NCI-H748 (cell line): Measurements from ENCODE around the gene ODF4.
A peak's percentile ranks its signal among the peaks of the same experiment; 100 is the strongest.
"Not testable (repeated sequence)": the region's sequence is repeated elsewhere in the genome, so short reads cannot be mapped to it uniquely, and the experiment has no call there.

Experiments used
- DNase-seq: peaks from one replicate; lab custom pipeline; 2025; ENCODE audit not compliant: unreplicated experiment; lab: John Stamatoyannopoulos, UW

ODF4 gene

DNA sequence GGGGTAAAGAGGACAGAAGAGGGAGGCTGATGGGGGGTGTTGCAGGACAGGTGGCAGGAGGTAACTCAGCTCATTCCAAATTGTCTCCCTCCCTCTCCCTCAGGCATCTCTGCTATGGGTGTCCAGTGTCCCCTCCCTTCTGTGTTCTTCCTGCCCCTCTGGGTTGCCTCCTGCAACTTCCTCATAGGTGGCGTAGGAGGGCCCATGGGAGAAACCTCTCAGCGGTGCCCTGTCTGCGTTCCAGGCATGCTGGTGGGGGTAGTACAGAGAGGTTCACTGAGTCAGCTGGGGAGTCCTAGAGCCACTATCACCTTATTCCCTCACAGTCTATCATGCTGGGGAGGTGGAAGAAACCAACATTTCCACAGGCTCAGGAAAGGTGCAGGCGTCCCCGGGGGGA, 14.7 kb upstream of the ODF4 start:
- no peak for DNase-seq

DNA sequence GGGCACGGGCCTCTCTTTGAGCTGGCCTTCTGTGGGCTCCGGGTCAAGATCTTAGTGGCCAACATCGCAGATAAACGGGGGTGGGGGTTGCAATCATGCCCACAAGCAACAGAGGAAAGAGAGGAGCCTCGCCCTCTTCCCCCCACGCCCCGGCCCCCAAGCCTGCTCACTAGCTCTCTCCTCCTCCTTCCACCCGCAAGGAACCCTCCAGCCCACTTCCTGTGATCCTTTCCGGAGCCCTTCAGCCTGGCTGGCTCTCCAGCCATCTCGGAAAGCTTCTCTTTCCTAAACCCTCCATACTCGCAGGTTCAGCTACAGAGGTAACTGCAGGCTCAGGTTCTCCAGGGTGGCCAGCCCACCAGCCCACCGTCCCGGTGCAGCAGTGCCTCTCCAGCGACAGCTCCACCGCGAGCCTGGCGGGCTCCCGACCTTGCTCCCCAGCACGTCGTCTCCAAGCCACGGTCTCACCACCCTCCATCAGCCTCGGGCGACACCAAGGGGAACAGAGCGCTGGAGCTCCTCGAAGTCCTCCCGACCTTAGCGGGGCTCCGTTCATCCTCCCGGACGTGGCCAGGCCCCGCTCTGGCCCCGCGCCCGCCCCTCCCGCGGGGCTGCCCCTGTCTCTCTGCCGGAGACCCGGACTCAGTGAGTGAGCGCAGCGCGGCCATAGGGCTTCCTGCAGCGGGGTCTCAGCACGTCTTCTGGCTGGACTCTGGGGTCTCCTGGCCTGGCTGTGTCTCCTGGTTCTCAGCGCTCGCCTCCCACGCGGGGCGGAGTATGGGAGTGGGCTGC, 12.9 kb upstream of the ODF4 start:
- peak; percentile 74 for DNase-seq

GRCh38 chr17:8327303-8327649, 12.4 kb upstream of the ODF4 start:
- no peak for DNase-seq

DNA sequence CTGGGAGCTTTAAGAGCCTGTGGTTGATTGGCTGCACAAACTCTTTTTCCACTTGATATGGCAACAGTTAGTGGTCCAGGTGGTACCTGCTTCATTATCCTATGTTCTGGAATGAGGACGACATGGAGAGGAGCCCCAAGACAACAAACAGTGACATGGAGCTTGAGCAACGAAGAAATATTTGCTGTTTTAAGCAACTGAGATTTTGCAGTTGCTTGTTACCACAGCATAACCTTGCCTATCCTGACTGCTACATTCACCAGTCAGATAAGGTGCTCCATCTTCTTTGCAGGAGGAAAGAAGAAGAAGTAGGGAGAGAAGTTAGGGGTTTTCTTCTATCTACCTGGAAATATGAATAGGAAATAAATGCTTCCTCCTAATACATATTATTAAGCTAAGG, 7.5 kb upstream of the ODF4 start:
- no peak for DNase-seq

DNA sequence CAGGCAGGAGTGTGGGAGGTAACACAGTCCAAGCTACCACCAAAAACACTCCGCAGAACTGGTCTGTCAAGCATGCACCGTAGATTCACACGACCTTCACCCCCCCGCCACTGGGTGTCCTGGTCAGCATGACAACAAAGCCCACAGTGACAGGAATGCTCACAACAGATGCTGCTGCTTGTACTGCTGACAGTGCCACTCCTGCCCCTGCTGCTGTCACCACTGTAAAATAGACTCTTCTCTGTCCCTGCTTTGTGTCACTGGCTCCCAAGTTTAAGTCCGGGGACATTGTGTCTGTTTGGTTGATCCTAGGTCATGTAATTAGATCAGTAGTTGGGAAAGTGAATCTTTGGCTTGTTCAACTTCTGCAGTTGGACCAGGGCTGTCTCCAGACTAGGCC, 7.0 kb upstream of the ODF4 start:
- DNase-seq, result peak; percentile 62

DNA sequence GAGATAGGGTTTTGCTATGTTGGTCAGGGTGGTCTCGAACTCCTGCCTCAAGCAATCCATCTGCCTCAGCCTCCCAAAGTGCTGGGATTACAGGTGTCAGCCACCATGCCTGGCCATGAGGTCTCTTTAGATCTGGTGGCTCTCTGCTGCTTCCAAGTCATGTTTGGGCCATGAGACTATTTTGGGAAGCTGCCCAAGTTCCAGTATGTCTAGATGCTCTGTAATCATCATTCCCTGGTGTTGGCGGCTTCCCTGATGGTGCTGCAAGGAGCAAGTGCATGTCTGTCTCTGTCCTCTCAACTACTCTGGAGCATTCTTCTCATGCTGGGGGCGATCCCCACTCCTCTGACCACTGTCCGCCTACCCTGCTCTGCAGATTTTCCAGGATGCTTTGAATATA, 6.4 kb upstream of the ODF4 start:
- no peak for DNase-seq

GRCh38 chr17:8337802-8338752, 1.6 kb upstream of the ODF4 start:
- DNase-seq, result no peak

DNA sequence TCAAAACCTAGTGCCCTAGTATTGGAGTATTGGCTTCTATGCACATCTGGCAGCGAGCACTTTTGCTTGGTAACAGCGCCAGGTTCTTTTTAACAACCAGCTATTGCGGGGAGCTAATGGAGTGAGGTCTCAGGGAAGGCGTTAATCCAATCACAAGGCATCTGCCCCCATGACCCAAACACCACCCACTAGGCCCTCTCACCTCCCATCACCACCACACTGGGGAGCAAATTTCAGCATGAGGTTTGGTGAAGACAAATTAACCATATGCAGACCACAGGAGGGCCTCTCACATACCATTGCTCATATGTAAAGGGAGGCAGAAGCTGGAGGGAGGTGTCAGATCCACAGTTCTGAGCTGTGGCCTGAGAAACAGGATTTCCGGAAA, 893 bp upstream of the ODF4 start:
- DNase-seq, result no peak

DNA sequence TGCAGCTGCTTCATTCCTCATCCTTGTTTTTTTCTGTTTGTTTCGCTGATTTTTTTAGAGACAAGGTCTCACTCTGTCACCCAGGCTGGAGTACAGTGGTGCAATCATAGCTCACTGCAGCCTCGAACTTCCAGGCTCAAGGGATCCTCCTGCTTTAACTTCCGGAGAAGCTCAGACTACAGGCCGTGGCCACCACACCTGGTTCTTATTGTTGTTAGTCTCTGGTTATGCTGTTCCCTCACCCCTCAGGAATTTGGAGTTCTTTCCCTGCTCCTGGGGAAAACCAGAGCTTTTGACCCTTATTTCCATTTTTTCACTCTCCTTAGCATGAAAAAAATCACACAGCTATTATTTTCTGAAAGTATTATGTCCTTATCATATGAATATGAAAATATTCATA, 1.8 kb downstream of the ODF4 start:
- DNase-seq, result no peak

DNA sequence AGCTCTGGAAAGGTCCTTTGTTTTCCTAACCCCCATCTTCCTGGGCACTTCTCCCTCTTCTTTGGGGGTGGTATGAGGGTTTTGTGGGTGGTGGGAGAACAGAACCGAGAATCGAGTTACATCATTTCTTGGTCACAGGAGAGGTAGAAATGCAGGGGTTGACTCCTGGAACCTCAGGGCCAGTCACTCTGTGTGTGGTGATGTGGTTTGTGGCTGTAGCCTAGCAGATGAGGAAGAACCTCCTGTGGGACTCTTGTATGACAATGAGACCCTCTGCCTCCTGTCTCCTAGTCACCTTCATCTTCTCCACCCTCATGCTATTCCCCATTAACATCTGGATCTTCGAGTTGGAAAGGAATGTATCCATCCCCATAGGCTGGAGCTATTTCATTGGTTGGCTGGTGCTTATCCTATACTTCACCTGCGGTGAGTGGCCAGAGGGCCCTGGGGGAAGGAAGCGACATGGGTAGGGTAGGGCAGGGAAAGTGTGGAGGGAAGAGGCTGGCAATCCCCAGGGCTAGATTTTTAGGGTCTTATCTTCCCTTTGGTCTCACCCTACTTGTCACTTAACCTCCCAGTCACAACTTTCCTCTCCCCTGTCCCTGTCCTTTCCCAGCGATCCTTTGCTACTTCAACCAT, 5.5 kb downstream of the ODF4 start:
- no peak for DNase-seq

DNA sequence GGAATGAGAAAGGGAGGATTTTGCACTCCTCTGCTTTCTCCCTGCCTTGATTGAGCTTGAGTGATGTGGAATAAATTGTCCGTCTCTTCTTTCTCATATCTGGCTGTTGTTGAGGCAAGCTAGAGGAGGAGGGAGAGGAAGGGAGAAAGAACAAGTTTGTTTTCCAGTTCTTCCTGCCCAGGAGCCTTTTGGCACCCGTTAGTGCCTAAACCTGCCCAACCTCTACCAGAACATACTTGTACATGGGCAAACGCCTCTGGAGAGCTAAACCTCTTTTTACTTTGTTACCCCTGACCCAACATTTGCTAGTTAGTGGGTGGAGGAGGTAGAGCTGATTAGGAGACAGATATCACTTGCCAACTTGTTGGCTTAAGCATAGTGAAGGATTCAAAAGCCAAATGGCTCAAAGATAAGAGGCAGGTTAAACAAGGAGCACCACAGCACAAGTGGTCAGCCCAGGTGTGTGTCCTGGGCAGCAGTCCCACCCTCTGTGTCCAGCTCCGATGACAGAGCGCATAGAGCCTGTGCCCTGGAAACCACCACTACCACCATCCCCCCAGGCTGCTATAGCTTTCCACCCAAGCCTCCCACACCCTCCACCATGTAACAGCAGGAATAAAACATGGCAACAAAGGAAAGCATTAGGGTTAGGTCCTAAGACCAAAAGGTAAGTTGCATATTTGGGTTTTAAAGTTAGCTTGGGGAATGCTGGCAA, 6.5 kb downstream of the ODF4 start:
- DNase-seq, result no peak

DNA sequence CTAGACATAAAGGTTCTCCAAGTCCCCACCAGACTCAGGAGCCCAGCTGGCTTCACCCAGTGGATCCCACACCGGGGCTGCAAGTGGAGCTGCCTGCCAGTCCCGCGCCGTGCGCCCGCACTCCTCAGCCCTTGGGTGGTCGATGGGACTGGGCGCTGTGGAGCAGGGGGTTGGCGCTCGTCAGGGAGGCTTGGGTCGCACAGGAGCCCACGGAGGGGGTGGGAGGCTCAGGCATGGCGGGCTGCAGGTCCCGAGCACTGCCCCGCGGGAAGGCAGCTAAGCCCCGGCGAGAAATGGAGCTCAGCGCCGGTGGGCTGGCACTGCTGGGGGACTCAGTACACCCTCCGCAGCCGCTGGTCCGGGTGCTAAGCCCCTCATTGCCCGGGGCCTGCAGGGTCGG, 7.4 kb downstream of the ODF4 start:
- DNase-seq, result not testable (repeated sequence)

- DNase-seq, result no peak
Observed at GRCh38 chr17:8350339-8350738, 10.7 kb downstream of the ODF4 start.

GRCh38 chr17:8353736-8354135, 14.1 kb downstream of the ODF4 start:
- DNase-seq, result no peak

DNA sequence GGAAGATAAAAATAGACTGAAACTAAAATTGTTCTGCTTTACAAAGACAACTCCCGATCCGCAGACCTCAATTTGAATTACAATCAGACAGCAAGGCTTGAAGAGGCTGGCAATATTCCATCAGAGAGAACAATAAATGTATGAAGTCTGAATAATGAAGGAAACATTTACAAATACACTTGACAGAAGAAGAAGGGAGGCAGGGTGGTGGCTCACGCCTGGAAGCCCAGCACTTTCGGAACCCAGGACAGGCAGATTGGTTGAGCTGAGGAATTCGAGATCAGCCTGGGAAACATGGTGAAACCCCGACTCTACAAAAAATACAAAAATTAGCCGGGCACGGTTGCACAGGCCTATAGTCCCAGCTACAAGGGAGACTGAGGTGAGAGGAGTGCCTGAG, 14.6 kb downstream of the ODF4 start:
- no peak for DNase-seq

- no peak for DNase-seq
Observed at GRCh38 chr17:8357910-8358309, 18.3 kb downstream of the ODF4 start.

DNA sequence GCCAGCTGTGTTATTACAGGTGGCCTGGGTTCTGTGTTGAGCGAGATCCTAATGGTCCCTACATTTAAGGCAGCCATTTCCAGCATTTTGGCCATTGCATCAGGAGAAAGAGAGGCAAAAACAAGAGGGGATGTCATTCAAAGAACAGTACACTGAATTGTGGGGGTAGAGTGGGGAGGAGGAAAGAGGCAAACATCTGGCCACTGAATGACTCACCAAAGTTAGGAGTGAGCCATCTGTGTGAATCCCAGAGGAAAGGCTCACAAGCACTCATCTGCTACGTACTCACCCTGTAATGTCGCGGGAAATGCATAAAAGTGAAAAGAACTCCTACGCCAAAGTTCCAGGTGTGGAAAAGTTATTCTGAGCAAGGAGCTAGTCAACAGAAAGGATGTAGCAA, 20.1 kb downstream of the ODF4 start:
- peak; percentile 62 for DNase-seq

- peak; percentile 65 for DNase-seq
Observed at GRCh38 chr17:8360260-8360659, 20.6 kb downstream of the ODF4 start.

GRCh38 chr17:8360751-8361150, 21.1 kb downstream of the ODF4 start:
- no peak for DNase-seq

GRCh38 chr17:8362651-8363332, 23.2 kb downstream of the ODF4 start:
- no peak for DNase-seq

DNA sequence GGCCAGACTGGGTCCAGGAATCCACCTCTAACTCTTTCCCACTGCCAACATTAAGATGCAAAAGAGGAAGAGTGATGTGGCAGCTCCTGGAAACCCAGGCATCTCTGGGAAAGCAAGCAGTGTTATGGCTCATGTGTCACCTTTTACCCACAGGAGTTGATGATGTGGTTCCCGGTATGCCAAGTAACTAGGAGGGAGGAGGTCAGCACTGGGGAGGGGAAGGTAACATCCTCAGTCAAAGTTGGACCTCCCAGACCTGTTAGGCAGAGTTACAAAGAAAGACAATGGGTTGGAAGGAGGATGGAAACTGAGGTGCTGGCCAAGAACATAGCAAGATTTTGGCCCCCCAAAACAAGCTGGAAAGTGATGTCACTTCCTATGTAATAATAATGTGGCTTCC, 25.5 kb downstream of the ODF4 start:
- no peak for DNase-seq
